ENCODE results near the gene COX6A2.

GRCh38 chr16:31390504-31391041 is 37.6 kb downstream of the COX6A2 start:
- TF ChIP-seq, protein P1, sequence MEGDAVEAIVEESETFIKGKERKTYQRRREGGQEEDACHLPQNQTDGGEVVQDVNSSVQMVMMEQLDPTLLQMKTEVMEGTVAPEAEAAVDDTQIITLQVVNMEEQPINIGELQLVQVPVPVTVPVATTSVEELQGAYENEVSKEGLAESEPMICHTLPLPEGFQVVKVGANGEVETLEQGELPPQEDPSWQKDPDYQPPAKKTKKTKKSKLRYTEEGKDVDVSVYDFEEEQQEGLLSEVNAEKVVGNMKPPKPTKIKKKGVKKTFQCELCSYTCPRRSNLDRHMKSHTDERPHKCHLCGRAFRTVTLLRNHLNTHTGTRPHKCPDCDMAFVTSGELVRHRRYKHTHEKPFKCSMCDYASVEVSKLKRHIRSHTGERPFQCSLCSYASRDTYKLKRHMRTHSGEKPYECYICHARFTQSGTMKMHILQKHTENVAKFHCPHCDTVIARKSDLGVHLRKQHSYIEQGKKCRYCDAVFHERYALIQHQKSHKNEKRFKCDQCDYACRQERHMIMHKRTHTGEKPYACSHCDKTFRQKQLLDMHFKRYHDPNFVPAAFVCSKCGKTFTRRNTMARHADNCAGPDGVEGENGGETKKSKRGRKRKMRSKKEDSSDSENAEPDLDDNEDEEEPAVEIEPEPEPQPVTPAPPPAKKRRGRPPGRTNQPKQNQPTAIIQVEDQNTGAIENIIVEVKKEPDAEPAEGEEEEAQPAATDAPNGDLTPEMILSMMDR (IDR thresholded peaks at IDR 0.05) = no peak
- no peak for TF ChIP-seq POLR2A (IDR thresholded peaks at IDR 0.05)
